ENCODE results near the gene CACNB4. TPM values are rescaled to one million over a fixed set of nuclear protein-coding genes. Genes with fewer than 3 reads are reported as not detected.

CACNB4 gene
- total RNA-seq, 1 experiment from 2014 or later: 1.7 TPM

- ChIA-PET POLR2A (no interaction called here), CTCF (interaction anchor here (0.7 to 1.3 kb wide), 2 partner anchors 118 kb away, joined by 3 read pairs; no protein-coding TSS in a partner anchor)
- intact Hi-C loops (cut with micrococcal nuclease; ENCODE audit: unreplicated experiment) (loop anchor here (2.0 to 5.0 kb wide), 2 partner anchors 138 to 600 kb away; partner anchors contain the start of gene STAM2), in situ Hi-C loops (cut with HindIII; ENCODE audit: low pct_unique_long_range_greater_than_20kb, low sequenced_read_pairs) (no loop called here)
- no peaks in the 10 kb centered on the region for H3K36me3 ChIP-seq (ENCODE audit: control insufficient read depth, insufficient read depth, low read length)
- peak; percentile 91 for ATAC-seq
- DNase-seq (ENCODE audit: low read depth, low spot score): peak; percentile 61
- no peaks in the 10 kb centered on the region for H3K27me3 ChIP-seq (ENCODE audit: control insufficient read depth, insufficient read depth, low read length)
- no TSS peak for BruUV-seq (replicated peaks)
- peak; percentile 90 for TF ChIP-seq CTCF (IDR thresholded peaks at IDR 0.05)
- no peak for TF ChIP-seq REST (IDR thresholded peaks at IDR 0.05; ENCODE audit: insufficient read depth in 1 of 2, low read depth in 2 of 2, low read length in 1 of 2)
- H3K9me3 ChIP-seq (ENCODE audit: control insufficient read depth, insufficient read depth, low read depth, low read length): no peaks in the 10 kb centered on the region
- H3K27ac ChIP-seq (ENCODE audit: low read length): no peak overlapping the region
- no peaks in the 10 kb centered on the region for H3K4me1 ChIP-seq (ENCODE audit: control insufficient read depth, insufficient read depth, low read length)
- H3K4me3 ChIP-seq (ENCODE audit: low read depth in 2 of 2, low read length in 2 of 2): no peak overlapping the region
Measured at GRCh38 chr2:152036611-152037469, 62.0 kb downstream of the CACNB4 start.

GRCh38 chr2:152034257-152034801, 64.5 kb downstream of the CACNB4 start:
- H3K36me3 ChIP-seq (ENCODE audit: control insufficient read depth, insufficient read depth, low read length): no peaks in the 10 kb centered on the region
- intact Hi-C loops (cut with micrococcal nuclease; ENCODE audit: unreplicated experiment): no loop called here
- BruUV-seq (replicated peaks): no TSS peak
- POLR2A ChIA-PET: no interaction called here
- H3K27me3 ChIP-seq (ENCODE audit: control insufficient read depth, insufficient read depth, low read length): no peaks in the 10 kb centered on the region
- no peak for TF ChIP-seq POLR2AphosphoS5 (IDR thresholded peaks at IDR 0.05; ENCODE audit: low read depth, low read length)
- TF ChIP-seq CTCF (IDR thresholded peaks at IDR 0.05): no peak
- no peak for TF ChIP-seq TCF7L2 (IDR thresholded peaks at IDR 0.05; ENCODE audit: low read depth, low read length)
- TF ChIP-seq SIN3A (IDR thresholded peaks at IDR 0.05; ENCODE audit: borderline replicate concordance, insufficient read depth, low read depth, low read length): no peak
- no peak for TF ChIP-seq REST (IDR thresholded peaks at IDR 0.05; ENCODE audit: insufficient read depth in 1 of 2, low read depth in 2 of 2, low read length in 1 of 2)
- CTCF ChIA-PET: no interaction called here
- H3K4me3 ChIP-seq (ENCODE audit: low read depth in 2 of 2, low read length in 2 of 2): no peak overlapping the region
- H3K9me3 ChIP-seq (ENCODE audit: control insufficient read depth, insufficient read depth, low read depth, low read length): no peaks in the 10 kb centered on the region
- H3K4me1 ChIP-seq (ENCODE audit: control insufficient read depth, insufficient read depth, low read length): no peaks in the 10 kb centered on the region
- H3K27ac ChIP-seq (ENCODE audit: low read length): no peak overlapping the region
- DNase-seq (ENCODE audit: low read depth, low spot score): no peak
- no peak for ATAC-seq
- in situ Hi-C loops (cut with HindIII; ENCODE audit: low pct_unique_long_range_greater_than_20kb, low sequenced_read_pairs): no loop called here

Data from Panc1 (cell line).